ENCODE measurements around the gene OR2W1.

The OR2W1 gene, protein sequence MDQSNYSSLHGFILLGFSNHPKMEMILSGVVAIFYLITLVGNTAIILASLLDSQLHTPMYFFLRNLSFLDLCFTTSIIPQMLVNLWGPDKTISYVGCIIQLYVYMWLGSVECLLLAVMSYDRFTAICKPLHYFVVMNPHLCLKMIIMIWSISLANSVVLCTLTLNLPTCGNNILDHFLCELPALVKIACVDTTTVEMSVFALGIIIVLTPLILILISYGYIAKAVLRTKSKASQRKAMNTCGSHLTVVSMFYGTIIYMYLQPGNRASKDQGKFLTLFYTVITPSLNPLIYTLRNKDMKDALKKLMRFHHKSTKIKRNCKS

DNA sequence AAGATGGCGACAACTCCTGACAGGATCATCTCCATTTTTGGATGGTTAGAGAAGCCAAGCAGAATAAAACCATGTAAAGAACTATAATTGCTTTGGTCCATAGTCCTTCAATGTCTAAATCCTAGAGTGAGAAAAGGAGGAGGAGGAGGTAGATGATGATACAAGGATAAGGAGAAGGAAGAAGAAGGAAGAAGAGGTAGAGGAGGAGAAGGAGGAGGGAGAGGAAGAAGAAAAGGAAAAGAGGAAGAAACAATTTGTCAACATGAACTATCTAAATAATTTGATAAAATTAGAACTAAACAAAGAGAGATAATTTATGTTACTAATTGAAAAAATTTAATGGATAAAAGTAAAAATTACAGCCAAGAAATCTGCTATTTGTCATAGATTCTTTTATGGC is at the start of gene OR2W1:
Gene OR2W1 (minus strand): TSS at position 101 of the 400 bp plus-strand sequence. CDS start 0 bp downstream, at position 101.
- no peak within 1 kb of the TSS for H3K9ac ChIP-seq (ENCODE audit: low read depth, low read length)
- H3K36me3 ChIP-seq (ENCODE audit: insufficient read depth, low read length), result no peaks in the 10 kb centered on the region
- no peaks in the 10 kb centered on the region for H3K4me1 ChIP-seq (ENCODE audit: insufficient read depth, low read length)
- no peaks in the 10 kb centered on the region for H3K9me3 ChIP-seq (ENCODE audit: control insufficient read depth, insufficient read depth, low read length)

DNA sequence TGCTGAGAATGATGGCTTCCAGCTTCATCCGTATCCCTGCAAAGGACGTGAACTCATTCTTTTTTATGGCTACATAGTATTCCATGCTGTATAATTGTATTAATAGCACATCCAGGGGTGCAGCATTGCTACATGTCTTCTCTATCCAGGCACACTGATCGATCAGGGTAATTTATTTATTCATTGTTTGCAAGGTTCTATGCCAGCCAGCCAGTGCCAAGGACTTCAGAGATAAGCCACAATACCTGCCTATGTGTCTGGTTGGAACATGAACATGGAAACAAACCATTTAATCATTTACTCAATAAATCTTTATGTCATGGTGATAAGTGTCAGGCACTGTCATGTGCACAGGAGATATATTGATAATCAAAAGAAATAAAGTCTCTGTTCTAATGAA is 48.0 kb upstream of the OR2W1 start:
- Histone ChIP-seq H3K4me1 (ENCODE audit: insufficient read depth, low read length) (no peaks in the 10 kb centered on the region; the same call in 1 of the 2 replicates), H3K9me3 (ENCODE audit: control insufficient read depth, insufficient read depth, low read length) (no peaks in the 10 kb centered on the region), H3K9ac (ENCODE audit: low read depth, low read length) (no peak overlapping the region), H3K36me3 (ENCODE audit: insufficient read depth, low read length) (no peaks in the 10 kb centered on the region)

DNA sequence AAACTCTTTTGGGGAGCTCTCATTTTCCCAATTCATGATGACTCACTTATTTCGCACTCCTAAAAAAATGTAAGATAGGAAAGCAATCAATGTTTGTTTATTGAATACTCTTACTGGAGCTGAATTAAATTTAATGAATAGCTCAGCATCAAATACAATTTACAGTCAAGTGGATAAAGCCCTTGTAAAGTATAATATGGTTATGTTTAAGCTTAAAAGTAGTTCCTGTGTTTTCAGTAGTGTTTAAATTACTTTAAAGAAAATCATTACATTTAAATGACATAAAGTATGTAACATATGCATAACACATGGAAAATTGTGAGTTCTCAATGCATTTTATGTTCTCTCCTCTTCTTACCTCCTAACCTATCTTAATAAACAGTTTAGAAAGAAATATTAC is 42.2 kb upstream of the OR2W1 start, which contains the start of gene OR2B3:
Gene OR2B3 (minus strand): TSS at position 101 of the 400 bp plus-strand sequence. CDS start 65 bp downstream, at position 36.
- Histone ChIP-seq H3K9ac (ENCODE audit: low read depth, low read length) (no peak within 1 kb of the TSS), H3K9me3 (ENCODE audit: control insufficient read depth, insufficient read depth, low read length) (no peaks in the 10 kb centered on the region), H3K36me3 (ENCODE audit: insufficient read depth, low read length) (no peaks in the 10 kb centered on the region), H3K4me1 (ENCODE audit: insufficient read depth, low read length) (no peaks in the 10 kb centered on the region)

DNA sequence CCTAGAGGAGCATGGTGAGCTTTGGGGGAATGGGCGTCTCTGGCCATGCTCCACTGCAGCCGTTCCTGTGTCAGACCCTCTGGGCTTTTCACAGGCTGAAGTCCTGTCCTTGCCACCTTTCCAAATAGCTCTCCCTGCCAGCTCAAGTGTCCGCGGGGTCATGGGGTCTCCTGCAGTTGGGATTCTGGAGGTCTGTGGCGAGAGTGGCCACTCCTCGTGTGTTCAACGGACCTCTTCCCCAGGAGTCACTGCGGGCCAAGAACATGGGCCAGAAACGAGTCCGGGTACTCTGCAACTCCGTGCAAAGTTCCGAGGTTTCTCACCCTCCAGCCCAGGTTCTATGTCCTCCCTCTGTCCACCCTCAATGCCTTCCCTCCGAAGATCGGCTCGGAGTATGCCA is 37.5 kb upstream of the OR2W1 start:
- Histone ChIP-seq H3K9me3 (ENCODE audit: control insufficient read depth, insufficient read depth, low read length) (no peaks in the 10 kb centered on the region), H3K4me1 (ENCODE audit: insufficient read depth, low read length) (no peaks in the 10 kb centered on the region), H3K9ac (ENCODE audit: low read depth, low read length) (no peak overlapping the region), H3K36me3 (ENCODE audit: insufficient read depth, low read length) (no peaks in the 10 kb centered on the region)

DNA sequence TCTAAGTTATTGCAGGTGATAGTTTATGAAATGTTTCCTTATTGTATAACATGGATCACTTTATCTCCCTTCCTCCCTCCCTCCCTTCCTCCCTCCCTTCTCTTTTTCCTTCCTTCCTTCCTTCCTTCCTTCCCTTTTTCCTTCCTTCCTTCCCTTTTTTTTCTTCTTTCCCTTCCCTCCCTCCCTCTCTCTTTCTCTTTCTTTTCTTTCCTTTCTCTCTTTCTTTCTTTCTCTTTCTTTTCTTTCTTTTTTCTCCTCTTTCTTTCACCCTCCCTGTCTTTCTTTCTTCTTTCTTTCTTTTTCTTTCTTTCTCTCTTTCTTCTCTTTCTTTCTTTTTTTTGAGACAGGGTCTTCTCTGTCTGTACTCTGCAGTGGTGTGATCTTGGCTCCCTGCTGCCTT is 36.3 kb upstream of the OR2W1 start:
- Histone ChIP-seq H3K4me1 (ENCODE audit: insufficient read depth, low read length) (no peaks in the 10 kb centered on the region), H3K36me3 (ENCODE audit: insufficient read depth, low read length) (no peaks in the 10 kb centered on the region), H3K9me3 (ENCODE audit: control insufficient read depth, insufficient read depth, low read length) (no peaks in the 10 kb centered on the region), H3K9ac (ENCODE audit: low read depth, low read length) (no peak overlapping the region)

DNA sequence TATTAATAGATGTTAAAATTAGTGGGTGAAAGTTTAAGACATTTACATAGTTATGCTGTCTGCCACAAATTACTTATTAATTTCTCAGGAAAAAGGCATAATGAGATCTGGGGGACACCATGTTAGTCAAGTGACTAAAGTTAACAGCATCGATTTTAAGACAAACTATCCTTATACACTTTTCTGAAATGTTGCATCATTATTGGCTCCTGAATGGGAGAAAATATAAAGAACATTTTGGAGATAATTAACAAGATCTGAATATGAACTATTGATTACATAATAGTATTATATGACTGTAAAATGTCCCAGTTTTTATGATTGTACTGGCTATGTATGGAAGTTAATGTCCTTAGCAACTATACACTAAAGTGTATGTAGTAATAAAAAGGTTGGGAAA is 34.2 kb upstream of the OR2W1 start:
- Histone ChIP-seq H3K4me1 (ENCODE audit: insufficient read depth, low read length) (no peaks in the 10 kb centered on the region), H3K9ac (ENCODE audit: low read depth, low read length) (no peak overlapping the region), H3K36me3 (ENCODE audit: insufficient read depth, low read length) (no peaks in the 10 kb centered on the region), H3K9me3 (ENCODE audit: control insufficient read depth, insufficient read depth, low read length) (no peaks in the 10 kb centered on the region)

DNA sequence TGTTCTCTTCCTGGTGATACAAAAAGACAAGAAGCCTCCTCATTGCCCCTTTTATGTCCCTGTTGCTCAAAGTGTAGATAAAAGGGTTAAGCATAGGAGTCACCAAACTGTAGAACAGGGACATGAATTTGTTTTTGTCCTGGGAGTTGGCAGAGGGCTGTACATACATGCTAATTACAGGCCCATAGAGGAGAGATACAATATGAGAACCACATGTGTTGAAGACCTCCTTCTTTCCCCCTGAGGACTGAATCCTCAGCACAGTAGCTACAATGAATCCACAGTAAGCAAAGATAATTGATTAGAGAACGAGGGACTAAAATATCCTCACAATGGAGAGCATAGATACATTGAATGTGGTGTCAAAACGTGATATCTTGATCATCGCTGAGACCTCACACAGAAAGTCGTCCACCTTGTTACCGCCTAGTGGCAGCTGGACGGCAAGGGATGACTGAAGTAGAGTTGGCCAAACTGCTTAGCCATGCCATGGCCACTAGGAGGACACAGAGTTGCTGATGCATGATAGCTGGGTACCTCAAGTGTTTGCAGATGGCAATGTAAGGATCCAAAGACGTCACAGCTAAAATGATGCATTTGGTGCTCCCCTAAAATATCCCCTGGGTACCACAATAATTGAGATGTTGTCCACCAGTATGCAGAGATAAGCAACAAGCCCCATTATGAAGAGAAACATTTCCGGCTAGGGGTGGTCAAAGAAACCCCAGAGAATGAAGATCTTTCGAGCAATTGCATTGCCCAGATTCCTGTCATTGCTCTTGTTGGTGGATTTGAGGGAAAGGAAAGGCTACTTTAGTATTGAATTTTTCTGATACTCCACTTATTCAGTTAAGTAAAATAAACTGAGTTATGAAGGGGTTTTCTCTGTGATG is 27.1 kb upstream of the OR2W1 start:
- no peaks in the 10 kb centered on the region for H3K4me1 ChIP-seq (ENCODE audit: insufficient read depth, low read length)
- H3K36me3 ChIP-seq (ENCODE audit: insufficient read depth, low read length), result no peaks in the 10 kb centered on the region
- H3K9ac ChIP-seq (ENCODE audit: low read depth, low read length), result no peak overlapping the region
- H3K9me3 ChIP-seq (ENCODE audit: control insufficient read depth, insufficient read depth, low read length), result no peaks in the 10 kb centered on the region

DNA sequence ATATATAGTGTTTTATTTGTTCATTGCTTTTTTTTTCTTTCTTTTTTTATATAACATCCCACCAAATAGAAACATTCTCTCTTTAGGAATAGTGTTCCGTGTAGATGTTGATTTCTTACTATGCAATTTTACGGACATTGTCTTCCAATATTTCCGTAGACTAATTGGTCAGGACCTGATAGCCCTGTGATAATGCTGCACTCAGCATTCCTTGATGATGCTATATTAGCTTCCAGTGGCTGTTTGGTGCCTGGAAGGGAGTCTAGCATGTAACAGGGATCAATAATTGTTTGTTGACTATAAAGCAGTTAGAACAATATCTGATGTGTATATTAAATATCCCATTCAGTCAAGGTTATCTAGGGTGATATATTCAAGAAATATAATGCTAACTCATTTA is 6.7 kb upstream of the OR2W1 start:
- H3K9me3 ChIP-seq (ENCODE audit: control insufficient read depth, insufficient read depth, low read length), result no peaks in the 10 kb centered on the region
- H3K4me1 ChIP-seq (ENCODE audit: insufficient read depth, low read length), result no peaks in the 10 kb centered on the region
- no peaks in the 10 kb centered on the region for H3K36me3 ChIP-seq (ENCODE audit: insufficient read depth, low read length)
- H3K9ac ChIP-seq (ENCODE audit: low read depth, low read length), result no peak overlapping the region

DNA sequence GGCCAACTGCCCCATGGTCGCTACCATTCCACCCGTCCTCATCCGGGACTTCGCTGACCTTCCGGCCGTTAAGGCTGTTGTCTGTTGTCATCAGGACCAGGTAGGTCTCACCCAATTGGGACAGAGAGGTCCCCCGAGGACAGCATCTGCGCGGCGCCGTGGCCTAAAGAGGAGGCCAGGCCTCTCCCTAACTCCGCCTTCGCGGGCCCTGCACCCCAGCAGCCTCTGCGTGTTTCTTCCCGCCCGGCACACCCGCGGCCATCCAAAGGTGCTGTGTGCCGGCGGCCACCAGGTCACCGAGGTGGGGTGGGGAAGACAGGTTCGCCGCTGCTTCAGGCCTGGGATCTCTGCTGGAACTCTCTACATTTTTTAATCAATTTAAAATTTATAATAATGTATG is 9.0 kb downstream of the OR2W1 start:
- Histone ChIP-seq H3K9ac (ENCODE audit: low read depth, low read length) (no peak overlapping the region), H3K4me1 (ENCODE audit: insufficient read depth, low read length) (no peaks in the 10 kb centered on the region), H3K36me3 (ENCODE audit: insufficient read depth, low read length) (no peaks in the 10 kb centered on the region), H3K9me3 (ENCODE audit: control insufficient read depth, insufficient read depth, low read length) (no peaks in the 10 kb centered on the region)

DNA sequence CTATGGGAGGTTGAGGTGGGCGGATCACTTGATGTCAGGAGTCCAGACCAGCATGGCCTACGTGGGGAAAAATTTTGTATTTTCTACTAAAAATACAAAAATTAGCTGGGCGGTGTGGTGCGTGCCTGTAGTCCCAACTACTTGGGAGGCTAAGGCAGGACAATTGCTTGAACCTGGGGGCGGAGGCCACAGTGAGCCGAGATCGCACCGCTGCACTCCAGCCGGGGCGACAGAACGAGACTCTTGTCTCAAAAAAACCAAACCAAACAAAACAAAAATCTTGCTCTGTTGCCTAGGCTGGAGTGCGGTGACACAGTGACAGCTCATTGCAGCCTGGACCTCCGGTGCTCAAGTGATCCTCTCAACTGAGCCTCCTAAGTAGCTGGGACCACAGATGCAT is 16.2 kb downstream of the OR2W1 start:
- H3K36me3 ChIP-seq (ENCODE audit: insufficient read depth, low read length), result no peaks in the 10 kb centered on the region
- H3K9me3 ChIP-seq (ENCODE audit: control insufficient read depth, insufficient read depth, low read length), result no peaks in the 10 kb centered on the region
- no peak overlapping the region for H3K9ac ChIP-seq (ENCODE audit: low read depth, low read length)
- H3K4me1 ChIP-seq (ENCODE audit: insufficient read depth, low read length), result no peaks in the 10 kb centered on the region

DNA sequence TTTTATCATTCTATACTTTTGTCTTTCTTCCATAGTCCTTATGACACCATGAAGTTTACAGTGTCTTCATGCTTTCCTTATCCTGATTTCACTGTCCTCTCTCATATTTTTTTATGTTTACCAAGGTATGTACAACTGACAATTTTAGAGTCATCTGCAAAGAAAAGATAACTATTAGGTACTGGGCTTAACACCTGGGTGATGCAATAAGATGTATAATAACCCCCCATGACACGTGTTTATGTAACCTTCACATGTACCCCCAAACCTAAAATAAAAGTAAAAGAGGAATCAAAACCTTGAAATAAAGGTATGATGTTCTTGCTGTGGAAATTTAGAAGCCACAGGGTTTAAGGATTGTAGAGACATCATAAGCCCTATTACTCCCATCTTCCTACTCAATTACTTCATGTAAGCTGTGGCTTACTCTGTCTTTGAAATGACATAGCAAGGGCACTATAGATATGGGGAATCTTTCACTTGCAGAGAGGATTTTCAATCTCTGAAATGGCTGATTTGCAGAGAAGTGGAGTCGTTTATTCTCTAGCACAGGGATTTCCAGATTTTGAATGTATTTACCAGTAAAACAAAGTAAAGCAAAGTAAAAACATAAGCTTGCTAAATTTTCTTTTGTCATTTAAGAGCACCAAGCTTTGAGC is 18.9 kb downstream of the OR2W1 start:
- Histone ChIP-seq H3K9me3 (ENCODE audit: control insufficient read depth, insufficient read depth, low read length) (no peaks in the 10 kb centered on the region), H3K4me1 (ENCODE audit: insufficient read depth, low read length) (no peaks in the 10 kb centered on the region), H3K36me3 (ENCODE audit: insufficient read depth, low read length) (no peaks in the 10 kb centered on the region), H3K9ac (ENCODE audit: low read depth, low read length) (no peak overlapping the region)

DNA sequence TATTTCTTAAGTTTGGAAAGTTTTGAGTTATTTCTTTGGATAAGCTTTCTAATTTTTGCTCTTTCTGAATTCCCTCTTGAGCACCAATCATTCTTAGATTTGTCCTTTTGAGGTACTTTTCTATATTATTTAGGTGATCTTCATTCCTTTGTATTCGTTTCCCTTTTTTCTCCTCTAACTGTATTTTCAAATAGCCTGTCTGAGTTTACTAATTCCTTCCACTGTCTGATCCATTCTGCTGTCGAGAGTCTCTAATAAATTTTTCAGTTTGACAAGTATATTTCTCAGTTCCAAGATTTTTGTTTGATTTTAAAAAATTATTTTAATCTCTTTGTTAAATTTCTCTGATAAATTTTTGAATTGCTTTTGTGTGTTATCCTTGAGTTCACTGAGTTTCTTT is 23.5 kb downstream of the OR2W1 start:
- no peak overlapping the region for H3K9ac ChIP-seq (ENCODE audit: low read depth, low read length)
- no peaks in the 10 kb centered on the region for H3K4me1 ChIP-seq (ENCODE audit: insufficient read depth, low read length)
- H3K9me3 ChIP-seq (ENCODE audit: control insufficient read depth, insufficient read depth, low read length), result no peaks in the 10 kb centered on the region
- no peaks in the 10 kb centered on the region for H3K36me3 ChIP-seq (ENCODE audit: insufficient read depth, low read length)

DNA sequence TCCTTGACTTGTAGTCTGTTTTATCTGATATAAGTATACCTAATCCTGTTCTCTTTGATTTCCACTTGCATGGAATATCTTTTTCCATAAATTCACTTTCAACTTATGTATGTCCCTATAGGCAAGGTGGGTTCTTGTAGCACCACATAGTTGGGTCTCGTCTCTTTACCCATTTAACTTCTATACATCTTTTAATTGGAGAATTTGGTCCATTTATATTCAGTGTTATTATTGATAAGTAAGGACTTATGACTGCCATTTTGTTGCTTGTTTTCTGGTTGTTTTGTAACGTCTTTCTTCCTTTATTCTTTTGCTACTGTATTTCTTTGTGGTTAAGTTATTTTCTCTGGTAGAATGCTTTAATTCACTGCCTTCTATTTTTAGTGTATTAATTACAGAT is 25.3 kb downstream of the OR2W1 start:
- H3K36me3 ChIP-seq (ENCODE audit: insufficient read depth, low read length), result no peaks in the 10 kb centered on the region
- H3K9ac ChIP-seq (ENCODE audit: low read depth, low read length), result no peak overlapping the region
- H3K4me1 ChIP-seq (ENCODE audit: insufficient read depth, low read length), result no peaks in the 10 kb centered on the region
- peaks cover under 1% of the 10 kb centered on the region; the same call in 1 of the 2 replicates for H3K9me3 ChIP-seq (ENCODE audit: control insufficient read depth, insufficient read depth, low read length)

DNA sequence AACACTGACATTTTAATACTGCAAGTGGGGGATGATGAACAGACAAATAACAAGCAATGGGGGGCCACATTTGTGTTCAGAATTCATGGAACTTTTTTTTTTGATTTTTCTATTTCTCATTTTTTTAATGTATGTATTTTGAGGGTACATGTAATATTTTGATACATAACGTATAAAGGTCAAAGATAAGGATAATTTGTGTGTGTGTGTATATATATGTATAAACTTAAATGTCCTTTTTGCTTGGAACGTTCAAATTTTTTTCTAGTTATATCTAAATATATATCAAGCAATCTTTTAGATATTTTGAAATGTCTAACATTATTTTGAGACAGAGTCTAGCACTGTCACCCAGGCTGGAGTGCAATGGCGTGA is 27.6 kb downstream of the OR2W1 start:
- Histone ChIP-seq H3K9ac (ENCODE audit: low read depth, low read length) (no peak overlapping the region), H3K9me3 (ENCODE audit: control insufficient read depth, insufficient read depth, low read length) (peaks cover 5% of the 10 kb centered on the region; the same call in 1 of the 2 replicates), H3K36me3 (ENCODE audit: insufficient read depth, low read length) (no peaks in the 10 kb centered on the region), H3K4me1 (ENCODE audit: insufficient read depth, low read length) (no peaks in the 10 kb centered on the region)
